Activated CD4-positive, alpha-beta memory T cell treated with anti-CD3 and anti-CD28 coated beads, Interleukin-2, amount 10 ng/mL, durations not matched to agents 7 days and 5 days (primary cell): Measurements from ENCODE around the gene PLCB2. TPM values are rescaled to one million over a fixed set of nuclear protein-coding genes. Genes with fewer than 3 reads are reported as not detected.
A peak's percentile ranks its signal among the peaks of the same experiment; 100 is the strongest.

Experiments
- CTCF ChIA-PET: fragments of 350-600 bp; sonication (Branson Sonifier 250); formaldehyde crosslinking; loops from one replicate; lab custom pipeline; 2021; ENCODE audit warnings: antibody characterized with exemption, inconsistent platforms; lab: Charles Lee
- POLR2A ChIA-PET: fragments of 350-600 bp; sonication (Branson Sonifier 250); formaldehyde crosslinking; loops from one replicate; lab custom pipeline; 2021; ENCODE audit warnings: antibody characterized with exemption; lab: Charles Lee
- DNase-seq: peaks from one replicate; pipeline ENCODE4 v3.0.0-alpha.2; 2020
- H3K27ac Mint-ChIP-seq: one replicate; pipeline ENCODE4 v1.8.0; 2021; ENCODE audit warnings: mild to moderate bottlenecking, mixed read lengths
- H3K27me3 Mint-ChIP-seq: one replicate; pipeline ENCODE4 v1.8.0; 2021; ENCODE audit warnings: mixed read lengths
- H3K36me3 Mint-ChIP-seq: one replicate; pipeline ENCODE4 v1.8.0; 2021; ENCODE audit warnings: low read depth, mixed read lengths
- H3K4me1 Mint-ChIP-seq: one replicate; pipeline ENCODE4 v1.8.0; 2021; ENCODE audit warnings: mixed read lengths
- H3K4me3 Mint-ChIP-seq: one replicate; pipeline ENCODE4 v1.8.0; 2021; ENCODE audit warnings: mild to moderate bottlenecking, mixed read lengths
- H3K9me3 Mint-ChIP-seq: one replicate; pipeline ENCODE4 v1.8.0; 2021; ENCODE audit warnings: mixed read lengths
- total RNA-seq, 2 experiments: library from RNA; stranded (reverse); gene quantifications; one replicate each; pipeline ENCODE4 v1.2.3, GENCODE V29; 2021

Gene PLCB2
- total RNA-seq, 2 experiments from 2014 or later = 140 TPM

DNA sequence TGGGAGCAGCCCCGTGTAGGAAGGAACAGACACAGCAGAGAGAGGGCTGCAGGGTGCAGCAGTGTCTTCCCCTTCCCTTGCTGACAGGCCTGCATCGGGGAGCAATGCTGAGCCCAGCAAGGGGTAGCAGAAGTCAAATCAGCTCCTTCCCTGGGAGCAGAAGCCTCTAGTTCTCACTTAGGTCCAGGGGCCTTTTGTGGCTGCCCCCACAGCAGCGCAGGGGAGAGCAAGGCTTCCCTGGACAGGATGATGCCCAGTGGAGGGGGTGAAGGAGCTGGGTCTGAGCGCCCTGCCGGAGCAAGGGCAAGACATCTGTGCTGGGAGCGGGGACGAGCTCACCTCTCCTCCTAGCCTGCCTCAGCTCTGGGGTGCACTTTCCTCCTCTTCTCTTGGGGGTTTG is 827 bp downstream of the PLCB2 start:
- Mint-ChIP-seq H3K36me3 (peaks cover 32% of the 10 kb centered on the region), H3K27ac (peak overlapping the region; percentile 97), H3K4me1 (peaks cover 43% of the 10 kb centered on the region), H3K4me3 (peak overlapping the region; percentile 97), H3K27me3 (peaks cover 2% of the 10 kb centered on the region), H3K9me3 (no peaks in the 10 kb centered on the region)
- ChIA-PET POLR2A (interaction anchor here (0.9 to 4.6 kb wide), 20 partner anchors 10 to 268 kb away, joined by 3 to 44 read pairs (median 6); partner anchors contain the start of genes ANKRD63, BAHD1, BMF and INAFM2), CTCF (interaction anchor here (0.7 to 12.3 kb wide), 20 partner anchors 12 to 261 kb away, joined by 3 to 262 read pairs (median 6); partner anchors contain the start of genes ANKRD63, BAHD1, CCDC9B and DISP2)
- DNase-seq = peak; percentile 39

DNA sequence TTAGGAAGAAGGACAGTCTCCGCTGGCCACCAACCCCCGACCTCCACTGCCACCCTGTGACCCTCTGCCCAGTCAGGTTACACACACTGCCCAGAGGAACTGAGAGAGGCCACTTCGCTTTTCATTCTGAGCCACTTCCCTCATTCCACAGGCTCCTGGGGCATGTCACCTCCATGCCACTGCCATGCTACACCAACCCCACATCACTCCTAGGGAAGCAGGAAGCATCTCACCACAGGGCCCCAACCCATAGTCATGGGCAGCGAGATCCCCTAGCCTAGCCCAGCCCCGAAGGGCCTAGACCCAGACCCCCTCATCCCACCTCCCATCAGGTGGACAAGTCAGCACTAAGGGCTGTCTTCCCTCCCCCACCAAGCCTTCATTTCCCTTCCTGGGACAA is 1.4 kb downstream of the PLCB2 start:
- H3K4me1 Mint-ChIP-seq = peaks cover 43% of the 10 kb centered on the region
- no peaks in the 10 kb centered on the region for H3K9me3 Mint-ChIP-seq
- H3K27me3 Mint-ChIP-seq = peaks cover 2% of the 10 kb centered on the region
- ChIA-PET POLR2A (interaction anchor here (0.9 to 4.6 kb wide), 9 partner anchors 9 to 250 kb away, joined by 3 to 44 read pairs (median 5); partner anchors contain the start of genes ANKRD63, BMF and INAFM2), CTCF (interaction anchor here (1.0 to 12.3 kb wide), 14 partner anchors 13 to 261 kb away, joined by 3 to 262 read pairs (median 7); partner anchors contain the start of genes ANKRD63, BAHD1, CCDC9B and INAFM2)
- H3K4me3 Mint-ChIP-seq = peak overlapping the region; percentile 97
- H3K27ac Mint-ChIP-seq = peak overlapping the region; percentile 97
- no peak for DNase-seq
- H3K36me3 Mint-ChIP-seq = peaks cover 38% of the 10 kb centered on the region

DNA sequence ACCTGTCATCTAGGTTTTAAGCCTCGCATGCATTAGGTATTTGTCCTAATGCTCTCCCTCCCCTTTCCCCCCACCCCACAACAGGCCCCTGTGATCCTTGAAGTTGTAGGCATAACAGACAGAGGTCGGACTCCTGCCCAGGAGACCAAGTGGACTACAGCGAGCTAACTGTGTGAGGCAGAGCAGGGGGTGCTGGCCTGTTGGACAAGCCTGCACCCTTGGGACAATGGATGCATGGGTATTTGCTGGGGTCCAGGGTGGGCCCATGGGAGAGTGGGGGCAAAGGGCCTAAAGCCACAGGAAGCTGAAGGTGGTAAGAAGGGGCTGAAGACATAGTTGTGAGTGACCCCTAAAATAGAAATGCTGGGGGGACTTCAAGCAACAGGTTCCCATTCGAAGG is 2.5 kb downstream of the PLCB2 start:
- Mint-ChIP-seq H3K4me3 (no peak overlapping the region), H3K27ac (no peak overlapping the region), H3K36me3 (peaks cover 47% of the 10 kb centered on the region), H3K27me3 (no peaks in the 10 kb centered on the region), H3K4me1 (peaks cover 43% of the 10 kb centered on the region), H3K9me3 (no peaks in the 10 kb centered on the region)
- no peak for DNase-seq
- ChIA-PET POLR2A (interaction anchor here (1.3 kb wide), 1 partner anchor 10 kb away, joined by 3 read pairs; no protein-coding TSS in a partner anchor), CTCF (interaction anchor here (8.2 to 12.3 kb wide), 3 partner anchors 15 to 36 kb away, joined by 133 to 262 read pairs (median 157); partner anchors contain the start of genes CCDC9B and INAFM2)

DNA sequence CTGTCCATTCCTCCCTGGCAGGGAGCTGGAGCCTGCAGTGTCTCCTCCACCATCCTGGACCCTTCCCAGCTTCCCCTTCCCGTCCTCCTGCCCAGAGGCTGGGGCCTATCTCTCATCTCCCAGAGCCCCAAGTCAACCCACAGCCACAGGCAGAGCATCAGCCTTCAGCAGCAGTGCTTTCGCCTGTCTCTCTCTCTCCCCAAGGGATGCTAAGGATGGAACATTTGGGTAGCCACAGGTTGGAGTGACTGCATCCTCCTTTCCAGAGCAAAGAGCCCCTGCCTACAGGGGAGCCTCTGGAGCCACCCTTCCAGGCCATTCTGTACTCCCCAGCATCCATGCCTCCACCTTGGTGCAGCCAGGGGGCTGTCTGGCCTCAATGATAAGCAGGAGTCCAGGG is 4.2 kb downstream of the PLCB2 start:
- peaks cover 62% of the 10 kb centered on the region for H3K36me3 Mint-ChIP-seq
- H3K27me3 Mint-ChIP-seq = no peaks in the 10 kb centered on the region
- peaks cover 27% of the 10 kb centered on the region for H3K4me1 Mint-ChIP-seq
- H3K9me3 Mint-ChIP-seq = no peaks in the 10 kb centered on the region
- ChIA-PET POLR2A (no interaction called here), CTCF (interaction anchor here (12.3 kb wide), 1 partner anchor 37 kb away, joined by 157 read pairs; the partner anchor contains the start of gene CCDC9B)
- no peak for DNase-seq
- no peak overlapping the region for H3K4me3 Mint-ChIP-seq
- no peak overlapping the region for H3K27ac Mint-ChIP-seq

DNA sequence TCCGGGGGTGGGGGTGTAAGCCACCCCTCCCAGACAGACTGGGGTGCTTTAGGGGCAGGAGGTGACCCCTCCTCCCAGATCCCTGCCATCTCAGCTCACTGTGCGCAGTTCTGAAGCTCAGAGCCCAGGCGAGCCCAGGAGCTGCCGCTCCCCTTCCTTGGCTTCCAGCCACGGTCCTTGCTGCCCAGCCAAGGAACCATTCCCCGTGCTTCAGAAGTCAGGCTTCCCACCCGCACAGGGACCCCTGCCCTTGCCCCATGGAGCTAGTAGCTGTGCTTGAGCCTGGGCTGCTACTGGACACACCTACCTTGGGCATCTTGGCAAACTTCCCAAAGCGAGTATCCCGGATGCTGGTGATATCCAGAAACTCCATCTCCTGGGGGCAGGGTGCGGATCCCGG is 4.8 kb downstream of the PLCB2 start:
- Mint-ChIP-seq H3K9me3 (no peaks in the 10 kb centered on the region), H3K27ac (no peak overlapping the region), H3K4me1 (peaks cover 25% of the 10 kb centered on the region), H3K27me3 (no peaks in the 10 kb centered on the region), H3K4me3 (no peak overlapping the region), H3K36me3 (peaks cover 65% of the 10 kb centered on the region)
- POLR2A ChIA-PET = interaction anchor here (0.8 kb wide), 1 partner anchor 10 kb away, joined by 3 read pairs; no protein-coding TSS in a partner anchor
- no peak for DNase-seq
- CTCF ChIA-PET = no interaction called here

DNA sequence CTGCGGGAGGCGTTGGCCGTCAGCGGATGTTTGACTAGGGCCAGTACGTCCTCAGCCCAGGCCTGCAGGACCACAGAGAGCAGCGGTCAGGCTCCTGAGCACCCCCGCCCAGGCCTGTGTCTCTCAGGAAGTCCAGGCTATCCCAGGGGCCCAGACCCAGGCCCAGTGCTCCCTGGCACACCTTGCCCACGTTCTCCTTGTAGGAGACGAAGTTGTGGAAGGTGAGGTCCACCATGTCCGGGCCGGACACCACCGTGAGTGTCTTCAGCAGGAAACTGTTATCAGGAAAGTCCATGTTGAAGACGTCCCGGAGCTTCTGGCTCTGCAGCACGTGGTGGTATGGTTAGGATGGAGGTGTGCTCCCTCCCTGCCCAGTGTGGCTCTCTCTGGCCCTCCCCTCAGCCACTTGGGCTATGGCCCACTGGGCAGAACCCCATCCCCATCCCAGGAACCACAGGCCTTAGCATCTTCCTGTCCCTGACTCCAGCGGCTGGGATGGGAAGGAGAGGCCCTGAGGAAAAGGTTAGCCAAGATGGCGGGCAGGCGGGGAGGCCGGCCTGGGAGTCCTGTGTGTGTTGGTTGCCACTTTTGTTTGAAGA is 5.3 kb downstream of the PLCB2 start:
- H3K9me3 Mint-ChIP-seq = no peaks in the 10 kb centered on the region
- peaks cover 25% of the 10 kb centered on the region for H3K4me1 Mint-ChIP-seq
- DNase-seq = no peak
- ChIA-PET CTCF (interaction anchor here (1.6 kb wide), 1 partner anchor 18 kb away, joined by 4 read pairs; no protein-coding TSS in a partner anchor), POLR2A (interaction anchor here (0.8 kb wide), 1 partner anchor 9 kb away, joined by 3 read pairs; no protein-coding TSS in a partner anchor)
- no peaks in the 10 kb centered on the region for H3K27me3 Mint-ChIP-seq
- no peak overlapping the region for H3K27ac Mint-ChIP-seq
- peaks cover 70% of the 10 kb centered on the region for H3K36me3 Mint-ChIP-seq
- H3K4me3 Mint-ChIP-seq = no peak overlapping the region

DNA sequence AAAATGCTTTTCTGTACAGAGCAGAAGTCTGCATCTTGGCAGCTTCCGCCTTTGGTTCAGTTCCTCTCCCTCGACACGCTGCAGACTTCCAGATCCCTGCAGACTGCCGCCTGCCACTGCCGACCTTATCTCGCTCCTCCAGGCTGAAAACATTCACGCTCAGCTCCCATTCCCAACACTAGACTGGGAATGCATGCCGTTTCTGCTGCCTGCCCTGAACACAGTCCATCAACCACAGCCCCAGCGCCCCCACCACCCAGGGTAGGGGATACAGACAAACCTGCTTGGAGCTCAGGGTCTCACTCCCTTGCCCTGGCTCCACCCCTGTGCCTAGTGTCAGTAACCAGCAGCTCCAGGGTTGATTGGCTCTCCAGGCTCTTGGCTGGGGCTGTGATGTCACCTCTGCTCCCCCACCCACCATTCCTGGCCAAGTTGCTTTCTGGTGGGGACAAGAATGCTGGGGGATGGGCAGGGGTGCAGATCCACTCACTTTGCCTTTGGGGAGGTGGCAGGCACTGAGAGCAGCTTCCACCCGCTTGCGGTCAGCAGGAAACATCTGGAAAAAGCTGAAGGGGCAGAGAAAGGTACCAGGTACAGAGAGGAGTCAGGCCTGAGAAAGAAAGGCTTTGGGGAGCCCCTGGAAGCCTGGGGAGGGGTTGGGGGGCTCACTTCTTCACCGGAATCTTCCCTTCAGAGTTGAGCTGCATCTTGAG is 6.1 kb downstream of the PLCB2 start:
- CTCF ChIA-PET = interaction anchor here (1.0 to 1.6 kb wide), 4 partner anchors 9 to 27 kb away, joined by 3 to 4 read pairs (median 4); no protein-coding TSS in a partner anchor
- Mint-ChIP-seq H3K36me3 (peaks cover 75% of the 10 kb centered on the region), H3K27me3 (no peaks in the 10 kb centered on the region), H3K4me3 (no peak overlapping the region), H3K9me3 (no peaks in the 10 kb centered on the region), H3K27ac (no peak overlapping the region), H3K4me1 (peaks cover 23% of the 10 kb centered on the region)
- POLR2A ChIA-PET = interaction anchor here (0.9 kb wide), 1 partner anchor 9 kb away, joined by 3 read pairs; no protein-coding TSS in a partner anchor
- DNase-seq = no peak

DNA sequence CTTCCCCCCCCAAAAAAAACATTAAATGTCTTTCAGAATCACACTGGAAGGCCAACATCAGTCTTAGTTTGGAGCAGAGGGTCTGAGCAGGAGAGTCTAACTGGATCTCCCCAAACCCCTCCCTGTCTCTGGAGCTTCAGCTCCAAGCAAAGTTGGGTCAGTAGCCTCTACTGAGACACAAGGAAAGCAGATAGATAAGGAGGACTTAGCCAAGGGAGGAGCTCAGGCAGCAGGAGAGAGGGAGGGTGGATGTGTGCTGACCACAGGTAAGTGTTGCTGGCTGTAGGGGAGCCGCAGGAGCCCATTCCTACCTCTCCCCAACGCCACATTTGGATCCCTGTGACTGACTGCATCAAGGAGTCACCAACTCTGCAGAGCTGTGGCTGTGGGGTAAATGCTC is 7.0 kb downstream of the PLCB2 start:
- Mint-ChIP-seq H3K4me3 (no peak overlapping the region), H3K36me3 (peaks cover 74% of the 10 kb centered on the region), H3K27me3 (no peaks in the 10 kb centered on the region), H3K9me3 (no peaks in the 10 kb centered on the region), H3K4me1 (peaks cover 14% of the 10 kb centered on the region), H3K27ac (no peak overlapping the region)
- CTCF ChIA-PET = interaction anchor here (1.0 to 1.6 kb wide), 4 partner anchors 10 to 26 kb away, joined by 3 to 4 read pairs (median 4); no protein-coding TSS in a partner anchor
- POLR2A ChIA-PET = interaction anchor here (0.9 kb wide), 1 partner anchor 8 kb away, joined by 3 read pairs; no protein-coding TSS in a partner anchor
- DNase-seq = no peak

DNA sequence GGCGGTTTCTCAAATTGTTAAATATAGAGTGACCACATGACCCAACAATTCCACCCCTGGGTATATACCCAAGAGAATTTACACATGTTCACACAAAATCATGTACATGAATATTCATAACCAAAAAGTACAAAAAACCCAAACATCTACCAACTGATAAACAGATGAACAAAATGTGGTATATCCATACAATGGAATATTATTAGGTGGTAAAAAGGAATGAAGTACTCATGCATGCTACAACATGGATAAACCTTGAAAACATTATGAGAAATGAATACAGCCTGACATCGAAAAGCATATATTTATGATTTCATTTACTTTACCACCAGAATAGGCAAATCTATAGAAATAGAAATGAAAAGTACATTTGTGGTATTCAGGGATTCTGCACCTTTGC is 7.4 kb downstream of the PLCB2 start:
- H3K9me3 Mint-ChIP-seq = no peaks in the 10 kb centered on the region
- POLR2A ChIA-PET = no interaction called here
- CTCF ChIA-PET = interaction anchor here (1.5 kb wide), 1 partner anchor 21 kb away, joined by 4 read pairs; no protein-coding TSS in a partner anchor

DNA sequence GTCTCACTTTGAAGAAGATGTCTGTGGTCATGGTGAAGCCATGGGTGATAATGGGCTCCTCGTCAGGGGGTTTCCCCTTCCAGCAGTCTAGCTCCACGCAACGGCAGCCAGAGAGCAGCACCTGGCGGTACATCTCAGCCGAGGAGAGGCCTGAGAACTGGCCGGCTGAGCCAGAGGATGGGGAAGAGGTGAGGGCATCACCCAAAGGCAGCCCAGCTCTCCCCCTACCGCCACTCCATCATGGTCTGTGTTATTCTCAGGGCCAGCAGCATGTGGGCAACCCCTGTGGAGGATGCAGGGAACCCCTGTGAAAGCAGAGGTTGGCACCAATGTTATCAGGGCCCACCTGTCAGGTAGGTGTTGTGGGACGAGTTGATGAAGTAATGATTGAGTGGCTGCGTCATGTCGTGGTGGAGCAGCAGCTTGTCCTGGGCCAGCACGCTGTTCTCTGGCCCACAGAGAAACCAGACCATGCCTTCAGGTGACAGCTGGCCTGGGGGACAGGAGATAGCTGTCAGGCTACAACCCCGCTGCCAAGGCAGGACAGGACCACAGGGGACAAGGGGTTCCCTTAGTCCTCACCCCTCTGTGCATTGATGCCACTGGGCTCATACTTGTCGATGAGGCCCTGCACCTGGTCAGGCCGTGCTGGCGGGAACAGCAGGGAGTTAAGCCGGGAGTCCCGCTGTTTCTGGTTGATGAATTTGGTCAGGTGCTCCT is 9.4 kb downstream of the PLCB2 start:
- peaks cover 62% of the 10 kb centered on the region for H3K36me3 Mint-ChIP-seq
- no peaks in the 10 kb centered on the region for H3K4me1 Mint-ChIP-seq
- H3K4me3 Mint-ChIP-seq = no peak overlapping the region
- no peak for DNase-seq
- H3K27ac Mint-ChIP-seq = no peak overlapping the region
- POLR2A ChIA-PET = interaction anchor here (1.0 kb wide), 1 partner anchor 10 kb away, joined by 3 read pairs; no protein-coding TSS in a partner anchor
- no peaks in the 10 kb centered on the region for H3K27me3 Mint-ChIP-seq
- H3K9me3 Mint-ChIP-seq = no peaks in the 10 kb centered on the region
- CTCF ChIA-PET = no interaction called here

More for the DNA sequence above, 7.4 kb downstream of the PLCB2 start:
- Mint-ChIP-seq H3K4me3 (no peak overlapping the region), H3K4me1 (peaks cover 10% of the 10 kb centered on the region), H3K27ac (no peak overlapping the region), H3K27me3 (no peaks in the 10 kb centered on the region), H3K36me3 (peaks cover 74% of the 10 kb centered on the region)
- no peak for DNase-seq

DNA sequence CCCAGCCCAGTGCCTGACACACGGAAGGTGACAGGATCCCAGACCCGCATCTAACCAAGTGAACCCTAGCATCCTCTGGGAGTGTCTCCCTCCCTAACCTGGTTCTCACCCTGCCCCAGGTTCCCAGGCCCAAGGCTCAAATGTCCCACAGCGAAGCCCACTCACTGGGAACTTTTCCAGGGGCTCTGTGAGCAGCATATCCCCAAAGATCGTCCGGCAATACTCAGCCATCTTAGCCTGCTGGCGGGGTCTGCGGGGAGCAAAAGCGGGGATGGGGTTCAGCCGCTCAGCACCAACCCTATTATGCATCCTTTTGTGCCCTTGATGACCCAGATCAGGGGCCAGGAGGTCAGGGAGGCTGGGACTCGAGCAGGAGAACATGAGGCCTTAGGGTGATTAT is 10.4 kb downstream of the PLCB2 start:
- H3K4me3 Mint-ChIP-seq = no peak overlapping the region
- no peaks in the 10 kb centered on the region for H3K27me3 Mint-ChIP-seq
- H3K9me3 Mint-ChIP-seq = no peaks in the 10 kb centered on the region
- no peak for DNase-seq
- no peaks in the 10 kb centered on the region for H3K4me1 Mint-ChIP-seq
- H3K36me3 Mint-ChIP-seq = peaks cover 53% of the 10 kb centered on the region
- H3K27ac Mint-ChIP-seq = no peak overlapping the region
- CTCF ChIA-PET = no interaction called here
- POLR2A ChIA-PET = no interaction called here

DNA sequence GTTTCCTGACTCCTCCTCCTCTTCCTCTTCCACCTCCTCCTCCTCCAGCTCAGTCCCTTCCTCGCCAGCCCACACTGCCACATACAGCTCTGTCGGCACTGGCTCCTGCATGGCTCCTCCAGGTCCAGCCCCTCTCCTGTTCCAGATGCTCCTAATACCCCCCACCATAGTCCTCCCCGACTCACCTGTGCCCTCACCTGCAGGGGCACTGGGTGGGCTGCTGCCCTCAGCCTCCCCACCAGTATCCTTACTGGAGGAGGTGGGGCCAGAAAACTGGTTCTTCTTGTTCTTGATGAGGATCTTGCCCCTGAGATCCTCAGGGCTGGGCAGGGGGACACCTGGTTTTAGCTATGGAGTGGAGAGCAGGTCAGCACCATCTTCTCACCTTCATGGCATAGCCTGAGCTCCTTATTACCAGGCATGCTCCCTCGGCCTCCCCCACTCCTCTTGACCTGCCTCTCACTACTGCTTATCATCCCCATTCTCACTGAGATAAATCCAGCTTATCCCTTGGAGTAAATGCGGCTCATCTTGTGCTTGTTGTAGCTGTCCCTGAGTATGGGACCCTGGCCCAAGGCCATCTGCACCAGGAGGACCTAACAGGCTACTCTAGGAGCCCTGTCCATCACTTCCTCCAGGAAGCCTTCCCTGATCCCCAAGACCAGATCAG is 11.0 kb downstream of the PLCB2 start:
- no peak for DNase-seq
- no peak overlapping the region for H3K27ac Mint-ChIP-seq
- H3K27me3 Mint-ChIP-seq = no peaks in the 10 kb centered on the region
- H3K4me1 Mint-ChIP-seq = no peaks in the 10 kb centered on the region
- CTCF ChIA-PET = interaction anchor here (1.1 kb wide), 1 partner anchor 18 kb away, joined by 3 read pairs; no protein-coding TSS in a partner anchor
- peaks cover 48% of the 10 kb centered on the region for H3K36me3 Mint-ChIP-seq
- POLR2A ChIA-PET = no interaction called here
- no peaks in the 10 kb centered on the region for H3K9me3 Mint-ChIP-seq
- no peak overlapping the region for H3K4me3 Mint-ChIP-seq
